Head of caudate nucleus (tissue), 42 donors: ENCODE results near the gene SPAG16.

Source experiments
- DNase-seq, 42 donors: peaks; one replicate each; pipeline versions ENCODE4 v3.0.0 to v3.0.0-alpha.2; 2020 to 2021; ENCODE audit warnings: mixed read lengths in 7 of 42
- intact Hi-C: fragments of 100-400 bp; cut with DNase I; formaldehyde crosslinking; loops from one replicate; pipeline ENCODE4 v1.15.0; 2022

Gene SPAG16

DNA sequence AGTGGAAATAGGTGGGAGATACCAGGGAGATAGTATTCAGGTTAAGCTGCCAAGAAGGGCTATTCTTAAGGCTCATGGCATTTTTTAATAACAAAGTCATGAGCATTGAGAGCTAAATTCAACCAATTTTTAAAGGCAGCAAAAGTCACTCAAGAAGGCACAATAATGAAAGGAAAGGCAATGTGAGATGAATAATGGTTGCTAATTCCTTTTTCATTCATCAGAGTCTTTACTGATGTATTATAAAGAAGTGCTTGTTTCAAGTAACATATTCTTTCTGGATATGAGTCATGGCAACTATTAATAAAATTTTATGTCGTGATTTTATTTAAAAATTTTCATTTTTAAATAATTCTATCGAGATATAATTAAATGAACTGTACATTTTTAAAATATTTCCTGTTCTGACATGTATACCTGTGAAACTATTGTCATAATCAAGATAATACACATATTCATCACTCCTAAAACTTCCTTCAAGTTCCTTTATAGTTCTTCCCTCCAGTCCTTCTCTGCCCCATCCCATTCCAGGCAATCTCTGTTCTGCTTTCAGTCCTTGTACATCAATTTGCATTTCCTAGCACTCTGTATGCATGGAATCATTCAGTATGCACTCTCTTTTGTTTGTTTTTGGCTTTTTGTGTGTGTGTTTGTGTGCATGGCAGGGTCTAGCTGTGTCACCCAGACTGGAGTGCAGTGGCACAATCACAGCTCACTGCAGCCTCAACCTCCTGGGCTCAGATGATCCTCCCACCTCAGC lies 1167.4 kb downstream of the SPAG16 start:
- intact Hi-C loops, result no loop called here
- DNase-seq, result no peak
